ENCODE results near the gene SLC16A8. TPM values are rescaled to one million over a fixed set of nuclear protein-coding genes. Genes with fewer than 3 reads are reported as not detected.

SLC16A8 gene
- total RNA-seq, 1 donor, result not detected

DNA sequence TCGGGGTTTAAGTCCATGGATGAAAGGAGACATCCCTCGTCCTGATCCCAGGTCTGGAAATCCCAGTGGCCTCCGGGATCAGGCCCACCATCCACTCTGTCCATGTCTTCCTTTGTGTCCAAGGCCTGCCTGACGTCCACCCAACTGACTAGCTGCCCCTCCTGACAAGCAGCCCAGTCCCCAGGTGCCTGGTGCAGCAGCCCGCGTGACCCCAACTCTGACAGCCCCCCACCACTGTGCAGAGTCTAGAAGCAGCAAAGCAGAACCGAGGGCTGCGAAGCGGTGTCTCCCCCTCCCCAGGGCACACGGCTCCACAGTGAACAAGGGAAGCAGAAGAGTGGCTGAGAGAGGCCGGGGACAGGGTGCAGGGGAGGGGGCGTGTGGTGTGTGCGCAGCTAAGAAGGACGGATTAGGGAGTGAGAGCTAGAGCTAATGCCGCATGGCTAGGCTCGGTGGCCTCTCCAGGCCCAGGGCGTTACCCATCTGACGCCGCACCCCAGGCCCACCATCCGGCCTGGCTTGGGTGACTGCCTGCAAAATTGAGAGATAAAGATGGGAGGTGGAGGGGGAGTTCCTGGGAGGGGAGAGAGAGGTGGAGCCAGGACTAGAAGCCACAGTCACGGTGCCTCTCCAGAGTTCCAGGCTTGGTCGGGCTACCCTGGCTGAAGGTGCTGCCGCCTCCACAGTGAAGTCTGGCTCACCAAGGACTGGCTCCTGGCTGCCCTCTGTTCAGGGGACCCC, 43.1 kb upstream of the SLC16A8 start:
- H3K79me2 ChIP-seq (ENCODE audit: insufficient read depth, low read length), result no peaks in the 10 kb centered on the region
- no peak overlapping the region for H3K4me2 ChIP-seq (ENCODE audit: insufficient read depth, low read length)
- no peaks in the 10 kb centered on the region for H4K20me1 ChIP-seq (ENCODE audit: insufficient read depth, low read length)
- H3K9me3 ChIP-seq (ENCODE audit: low read depth, low read length), result no peaks in the 10 kb centered on the region
- TF ChIP-seq, protein P1, sequence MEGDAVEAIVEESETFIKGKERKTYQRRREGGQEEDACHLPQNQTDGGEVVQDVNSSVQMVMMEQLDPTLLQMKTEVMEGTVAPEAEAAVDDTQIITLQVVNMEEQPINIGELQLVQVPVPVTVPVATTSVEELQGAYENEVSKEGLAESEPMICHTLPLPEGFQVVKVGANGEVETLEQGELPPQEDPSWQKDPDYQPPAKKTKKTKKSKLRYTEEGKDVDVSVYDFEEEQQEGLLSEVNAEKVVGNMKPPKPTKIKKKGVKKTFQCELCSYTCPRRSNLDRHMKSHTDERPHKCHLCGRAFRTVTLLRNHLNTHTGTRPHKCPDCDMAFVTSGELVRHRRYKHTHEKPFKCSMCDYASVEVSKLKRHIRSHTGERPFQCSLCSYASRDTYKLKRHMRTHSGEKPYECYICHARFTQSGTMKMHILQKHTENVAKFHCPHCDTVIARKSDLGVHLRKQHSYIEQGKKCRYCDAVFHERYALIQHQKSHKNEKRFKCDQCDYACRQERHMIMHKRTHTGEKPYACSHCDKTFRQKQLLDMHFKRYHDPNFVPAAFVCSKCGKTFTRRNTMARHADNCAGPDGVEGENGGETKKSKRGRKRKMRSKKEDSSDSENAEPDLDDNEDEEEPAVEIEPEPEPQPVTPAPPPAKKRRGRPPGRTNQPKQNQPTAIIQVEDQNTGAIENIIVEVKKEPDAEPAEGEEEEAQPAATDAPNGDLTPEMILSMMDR (IDR thresholded peaks at IDR 0.05; ENCODE audit: extremely low read depth, low read depth, low read length), result no peak
- no peak overlapping the region for H2AFZ ChIP-seq (ENCODE audit: low read length)
- peak; percentile 69 for DNase-seq (ENCODE audit: insufficient read length, low spot score, missing footprints)
- no peaks in the 10 kb centered on the region for H3K27me3 ChIP-seq (ENCODE audit: insufficient read depth, low read length)
- no peaks in the 10 kb centered on the region for H3K4me1 ChIP-seq (ENCODE audit: insufficient read depth, low read length)
- H3K4me3 ChIP-seq (ENCODE audit: insufficient read depth, low read length), result no peak overlapping the region
- no peak overlapping the region for H3K27ac ChIP-seq (ENCODE audit: low read depth, low read length)
- no peaks in the 10 kb centered on the region for H3K36me3 ChIP-seq (ENCODE audit: insufficient read depth, low read length)

GRCh38 chr22:38125751-38126201, 41.8 kb upstream of the SLC16A8 start:
- peak; percentile 67 for DNase-seq (ENCODE audit: insufficient read length, low spot score, missing footprints)
- Histone ChIP-seq H2AFZ (ENCODE audit: low read length) (no peak overlapping the region), H4K20me1 (ENCODE audit: insufficient read depth, low read length) (no peaks in the 10 kb centered on the region), H3K9me3 (ENCODE audit: low read depth, low read length) (no peaks in the 10 kb centered on the region), H3K27ac (ENCODE audit: low read depth, low read length) (no peak overlapping the region), H3K36me3 (ENCODE audit: insufficient read depth, low read length) (no peaks in the 10 kb centered on the region), H3K4me3 (ENCODE audit: insufficient read depth, low read length) (no peak overlapping the region), H3K4me1 (ENCODE audit: insufficient read depth, low read length) (no peaks in the 10 kb centered on the region), H3K27me3 (ENCODE audit: insufficient read depth, low read length) (no peaks in the 10 kb centered on the region), H3K79me2 (ENCODE audit: insufficient read depth, low read length) (no peaks in the 10 kb centered on the region), H3K4me2 (ENCODE audit: insufficient read depth, low read length) (no peak overlapping the region)
- TF ChIP-seq, protein P1 (IDR thresholded peaks at IDR 0.05; ENCODE audit: extremely low read depth, low read depth, low read length), result no peak

- TF ChIP-seq, protein P1 (IDR thresholded peaks at IDR 0.05; ENCODE audit: extremely low read depth, low read depth, low read length), result no peak
- H3K36me3 ChIP-seq (ENCODE audit: insufficient read depth, low read length), result no peaks in the 10 kb centered on the region
- no peaks in the 10 kb centered on the region for H3K27me3 ChIP-seq (ENCODE audit: insufficient read depth, low read length)
- H3K4me3 ChIP-seq (ENCODE audit: insufficient read depth, low read length), result no peak overlapping the region
- H3K27ac ChIP-seq (ENCODE audit: low read depth, low read length), result no peak overlapping the region
- no peak overlapping the region for H3K4me2 ChIP-seq (ENCODE audit: insufficient read depth, low read length)
- DNase-seq (ENCODE audit: insufficient read length, low spot score, missing footprints), result peak; percentile 56
- H4K20me1 ChIP-seq (ENCODE audit: insufficient read depth, low read length), result no peaks in the 10 kb centered on the region
- no peaks in the 10 kb centered on the region for H3K4me1 ChIP-seq (ENCODE audit: insufficient read depth, low read length)
- no peak overlapping the region for H2AFZ ChIP-seq (ENCODE audit: low read length)
- no peaks in the 10 kb centered on the region for H3K79me2 ChIP-seq (ENCODE audit: insufficient read depth, low read length)
- H3K9me3 ChIP-seq (ENCODE audit: low read depth, low read length), result no peaks in the 10 kb centered on the region
These were observed 41.1 kb upstream of the SLC16A8 start for GRCh38 chr22:38125038-38125610.

- Histone ChIP-seq H3K4me2 (ENCODE audit: insufficient read depth, low read length) (no peak overlapping the region), H3K27ac (ENCODE audit: low read depth, low read length) (no peak overlapping the region), H3K9me3 (ENCODE audit: low read depth, low read length) (no peaks in the 10 kb centered on the region), H2AFZ (ENCODE audit: low read length) (no peak overlapping the region), H4K20me1 (ENCODE audit: insufficient read depth, low read length) (no peaks in the 10 kb centered on the region), H3K27me3 (ENCODE audit: insufficient read depth, low read length) (no peaks in the 10 kb centered on the region), H3K79me2 (ENCODE audit: insufficient read depth, low read length) (no peaks in the 10 kb centered on the region), H3K4me1 (ENCODE audit: insufficient read depth, low read length) (no peaks in the 10 kb centered on the region), H3K4me3 (ENCODE audit: insufficient read depth, low read length) (no peak overlapping the region), H3K36me3 (ENCODE audit: insufficient read depth, low read length) (no peaks in the 10 kb centered on the region)
- DNase-seq (ENCODE audit: insufficient read length, low spot score, missing footprints), result peak; percentile 79
- TF ChIP-seq, protein P1 (IDR thresholded peaks at IDR 0.05; ENCODE audit: extremely low read depth, low read depth, low read length), result no peak
These were observed 40.4 kb upstream of the SLC16A8 start for GRCh38 chr22:38124236-38124974.

Measured in osteoblast (primary cell).